ENCODE measurements around the gene PAK1.

The PAK1 gene

DNA sequence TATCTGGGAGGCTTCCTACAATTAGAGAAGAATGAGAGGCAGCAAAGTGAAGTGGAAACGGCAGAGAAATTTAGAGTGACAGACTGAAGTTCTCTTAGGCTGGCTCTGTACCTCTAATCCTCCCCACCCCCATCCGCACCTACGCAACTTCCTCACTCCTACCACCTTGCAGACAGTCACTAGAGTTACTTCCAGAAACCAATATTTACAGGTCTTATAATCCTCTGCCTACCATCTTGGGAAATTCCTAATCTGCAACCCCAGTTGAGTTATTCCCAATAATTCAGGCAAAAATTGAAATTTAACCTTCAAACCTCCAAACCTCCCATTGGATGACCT is 71.7 kb downstream of the PAK1 start:
- ATAC-seq = no peak

DNA sequence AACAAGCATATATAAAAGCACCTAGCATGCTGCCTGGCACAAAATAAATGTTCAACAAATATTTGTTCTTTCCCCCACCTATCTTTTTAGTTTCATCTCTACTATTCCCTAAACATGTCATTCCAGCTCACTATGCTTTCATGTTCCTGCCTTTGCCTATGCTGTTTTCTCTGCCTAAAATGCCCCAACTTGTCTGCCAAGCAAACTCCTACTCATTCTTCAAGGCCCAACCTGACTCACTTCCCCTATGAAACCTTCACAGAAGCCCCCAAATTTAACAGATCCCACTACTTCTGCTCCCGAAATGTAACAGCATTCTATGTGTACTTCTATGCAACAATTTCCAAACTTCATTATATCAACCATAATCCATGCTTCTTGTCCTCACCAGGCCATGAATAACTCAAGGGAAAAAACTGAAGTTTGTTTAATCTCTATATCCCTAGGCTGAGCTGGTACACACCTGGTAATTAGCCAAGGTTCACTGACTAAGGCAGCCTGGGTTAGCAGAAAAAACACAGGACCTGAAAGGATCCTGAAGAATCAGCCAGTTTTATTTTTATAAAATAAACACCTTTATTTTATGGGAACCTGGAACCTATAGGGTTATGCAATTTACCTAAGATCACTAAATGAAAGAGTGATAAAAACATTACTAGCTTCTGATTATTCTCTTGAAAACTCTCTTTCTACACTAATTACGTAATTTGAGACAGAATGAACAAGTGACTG is 72.2 kb downstream of the PAK1 start:
- no peak for TF ChIP-seq TOX (CRISPR knock-in tag; IDR thresholded peaks at IDR 0.05; ENCODE audit: borderline replicate concordance)
- TF ChIP-seq ZFP3 (CRISPR knock-in tag; IDR thresholded peaks at IDR 0.05) = peak; percentile 96

More for the DNA sequence above, 71.7 kb downstream of the PAK1 start:
- TF ChIP-seq RARB (CRISPR knock-in tag; IDR thresholded peaks at IDR 0.05) (no peak), GLIS3 (CRISPR knock-in tag; IDR thresholded peaks at IDR 0.05) (no peak), CSDC2 (CRISPR knock-in tag; IDR thresholded peaks at IDR 0.05) (no peak), ESRRG (CRISPR knock-in tag; IDR thresholded peaks at IDR 0.05) (no peak), ZFP3 (CRISPR knock-in tag; IDR thresholded peaks at IDR 0.05) (no peak), ZFP30 (CRISPR knock-in tag; IDR thresholded peaks at IDR 0.05) (no peak), OSR1 (CRISPR knock-in tag; IDR thresholded peaks at IDR 0.05) (no peak), BACH2 (CRISPR knock-in tag; IDR thresholded peaks at IDR 0.05; ENCODE audit: borderline replicate concordance) (no peak), ZNF8 (CRISPR knock-in tag; IDR thresholded peaks at IDR 0.05) (no peak), PPARA (CRISPR knock-in tag; IDR thresholded peaks at IDR 0.05; ENCODE audit: borderline replicate concordance) (no peak), ZC3H10 (CRISPR knock-in tag; IDR thresholded peaks at IDR 0.05) (no peak), SNAI2 (CRISPR knock-in tag; IDR thresholded peaks at IDR 0.05) (no peak), ZNF565 (CRISPR knock-in tag; conservative IDR thresholded peaks at IDR 0.05; ENCODE audit: low read depth) (no peak)
- TF ChIP-seq, protein P1, sequence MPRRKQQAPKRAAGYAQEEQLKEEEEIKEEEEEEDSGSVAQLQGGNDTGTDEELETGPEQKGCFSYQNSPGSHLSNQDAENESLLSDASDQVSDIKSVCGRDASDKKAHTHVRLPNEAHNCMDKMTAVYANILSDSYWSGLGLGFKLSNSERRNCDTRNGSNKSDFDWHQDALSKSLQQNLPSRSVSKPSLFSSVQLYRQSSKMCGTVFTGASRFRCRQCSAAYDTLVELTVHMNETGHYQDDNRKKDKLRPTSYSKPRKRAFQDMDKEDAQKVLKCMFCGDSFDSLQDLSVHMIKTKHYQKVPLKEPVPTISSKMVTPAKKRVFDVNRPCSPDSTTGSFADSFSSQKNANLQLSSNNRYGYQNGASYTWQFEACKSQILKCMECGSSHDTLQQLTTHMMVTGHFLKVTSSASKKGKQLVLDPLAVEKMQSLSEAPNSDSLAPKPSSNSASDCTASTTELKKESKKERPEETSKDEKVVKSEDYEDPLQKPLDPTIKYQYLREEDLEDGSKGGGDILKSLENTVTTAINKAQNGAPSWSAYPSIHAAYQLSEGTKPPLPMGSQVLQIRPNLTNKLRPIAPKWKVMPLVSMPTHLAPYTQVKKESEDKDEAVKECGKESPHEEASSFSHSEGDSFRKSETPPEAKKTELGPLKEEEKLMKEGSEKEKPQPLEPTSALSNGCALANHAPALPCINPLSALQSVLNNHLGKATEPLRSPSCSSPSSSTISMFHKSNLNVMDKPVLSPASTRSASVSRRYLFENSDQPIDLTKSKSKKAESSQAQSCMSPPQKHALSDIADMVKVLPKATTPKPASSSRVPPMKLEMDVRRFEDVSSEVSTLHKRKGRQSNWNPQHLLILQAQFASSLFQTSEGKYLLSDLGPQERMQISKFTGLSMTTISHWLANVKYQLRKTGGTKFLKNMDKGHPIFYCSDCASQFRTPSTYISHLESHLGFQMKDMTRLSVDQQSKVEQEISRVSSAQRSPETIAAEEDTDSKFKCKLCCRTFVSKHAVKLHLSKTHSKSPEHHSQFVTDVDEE (CRISPR knock-in tag; IDR thresholded peaks at IDR 0.05) = no peak
- TF ChIP-seq, protein P2, sequence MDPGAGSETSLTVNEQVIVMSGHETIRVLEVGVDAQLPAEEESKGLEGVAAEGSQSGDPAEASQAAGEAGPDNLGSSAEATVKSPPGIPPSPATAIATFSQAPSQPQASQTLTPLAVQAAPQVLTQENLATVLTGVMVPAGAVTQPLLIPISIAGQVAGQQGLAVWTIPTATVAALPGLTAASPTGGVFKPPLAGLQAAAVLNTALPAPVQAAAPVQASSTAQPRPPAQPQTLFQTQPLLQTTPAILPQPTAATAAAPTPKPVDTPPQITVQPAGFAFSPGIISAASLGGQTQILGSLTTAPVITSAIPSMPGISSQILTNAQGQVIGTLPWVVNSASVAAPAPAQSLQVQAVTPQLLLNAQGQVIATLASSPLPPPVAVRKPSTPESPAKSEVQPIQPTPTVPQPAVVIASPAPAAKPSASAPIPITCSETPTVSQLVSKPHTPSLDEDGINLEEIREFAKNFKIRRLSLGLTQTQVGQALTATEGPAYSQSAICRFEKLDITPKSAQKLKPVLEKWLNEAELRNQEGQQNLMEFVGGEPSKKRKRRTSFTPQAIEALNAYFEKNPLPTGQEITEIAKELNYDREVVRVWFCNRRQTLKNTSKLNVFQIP (CRISPR knock-in tag; IDR thresholded peaks at IDR 0.05; ENCODE audit: borderline replicate concordance, low read depth) = no peak

DNA sequence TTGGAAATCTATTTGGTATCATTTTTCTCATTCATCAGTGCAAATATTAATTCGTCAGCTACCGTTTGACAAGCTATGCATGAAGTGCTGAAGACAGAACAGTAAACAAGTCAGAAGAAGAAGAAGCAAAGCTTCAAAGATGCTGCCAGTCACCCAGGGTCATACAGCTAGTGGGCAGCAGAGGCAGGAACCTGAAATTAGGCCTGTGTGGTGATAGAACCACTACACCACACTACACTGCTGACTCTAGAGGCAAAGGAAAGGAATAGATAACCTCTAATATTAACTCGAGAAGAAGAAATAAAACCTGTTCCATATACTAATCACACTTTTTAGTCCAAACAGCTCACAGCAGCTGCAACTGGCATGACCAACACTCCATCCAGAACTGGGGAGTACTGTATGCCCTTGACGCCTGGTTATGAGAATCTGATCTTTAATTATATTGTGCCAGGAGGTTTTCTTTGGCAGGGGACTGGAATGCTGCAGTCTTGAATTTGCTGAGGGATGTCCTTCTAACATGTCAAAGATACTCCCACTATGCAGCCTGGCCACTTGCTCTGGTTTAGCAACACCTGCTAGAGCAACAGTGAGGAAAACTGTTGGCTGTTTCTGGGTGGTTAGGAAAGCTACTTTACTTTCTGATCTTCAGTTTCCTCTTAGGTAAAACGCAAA is 73.0 kb downstream of the PAK1 start:
- no peak for ATAC-seq
- TF ChIP-seq ZFP3 (CRISPR knock-in tag; IDR thresholded peaks at IDR 0.05) (no peak), ISL1 (CRISPR knock-in tag; IDR thresholded peaks at IDR 0.05) (no peak), ARNTL (CRISPR knock-in tag; IDR thresholded peaks at IDR 0.05; ENCODE audit: borderline replicate concordance, low read depth) (no peak), ZNF70 (CRISPR knock-in tag; IDR thresholded peaks at IDR 0.05) (no peak), ZC3H10 (CRISPR knock-in tag; IDR thresholded peaks at IDR 0.05) (no peak), ZFP30 (CRISPR knock-in tag; IDR thresholded peaks at IDR 0.05) (no peak), ZNF565 (CRISPR knock-in tag; conservative IDR thresholded peaks at IDR 0.05; ENCODE audit: low read depth) (no peak), SNAI2 (CRISPR knock-in tag; IDR thresholded peaks at IDR 0.05) (no peak), RARB (CRISPR knock-in tag; IDR thresholded peaks at IDR 0.05) (no peak), ZNF8 (CRISPR knock-in tag; IDR thresholded peaks at IDR 0.05) (no peak), TOX (CRISPR knock-in tag; IDR thresholded peaks at IDR 0.05; ENCODE audit: borderline replicate concordance) (no peak), TCF4 (CRISPR knock-in tag; IDR thresholded peaks at IDR 0.05; ENCODE audit: borderline replicate concordance) (no peak), OSR1 (CRISPR knock-in tag; IDR thresholded peaks at IDR 0.05) (no peak), ESRRG (CRISPR knock-in tag; IDR thresholded peaks at IDR 0.05) (no peak)
- TF ChIP-seq, protein P3, sequence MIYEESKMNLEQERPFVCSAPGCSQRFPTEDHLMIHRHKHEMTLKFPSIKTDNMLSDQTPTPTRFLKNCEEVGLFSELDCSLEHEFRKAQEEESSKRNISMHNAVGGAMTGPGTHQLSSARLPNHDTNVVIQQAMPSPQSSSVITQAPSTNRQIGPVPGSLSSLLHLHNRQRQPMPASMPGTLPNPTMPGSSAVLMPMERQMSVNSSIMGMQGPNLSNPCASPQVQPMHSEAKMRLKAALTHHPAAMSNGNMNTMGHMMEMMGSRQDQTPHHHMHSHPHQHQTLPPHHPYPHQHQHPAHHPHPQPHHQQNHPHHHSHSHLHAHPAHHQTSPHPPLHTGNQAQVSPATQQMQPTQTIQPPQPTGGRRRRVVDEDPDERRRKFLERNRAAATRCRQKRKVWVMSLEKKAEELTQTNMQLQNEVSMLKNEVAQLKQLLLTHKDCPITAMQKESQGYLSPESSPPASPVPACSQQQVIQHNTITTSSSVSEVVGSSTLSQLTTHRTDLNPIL (CRISPR knock-in tag; IDR thresholded peaks at IDR 0.05; ENCODE audit: low read depth) = no peak
- TF ChIP-seq, protein P4, sequence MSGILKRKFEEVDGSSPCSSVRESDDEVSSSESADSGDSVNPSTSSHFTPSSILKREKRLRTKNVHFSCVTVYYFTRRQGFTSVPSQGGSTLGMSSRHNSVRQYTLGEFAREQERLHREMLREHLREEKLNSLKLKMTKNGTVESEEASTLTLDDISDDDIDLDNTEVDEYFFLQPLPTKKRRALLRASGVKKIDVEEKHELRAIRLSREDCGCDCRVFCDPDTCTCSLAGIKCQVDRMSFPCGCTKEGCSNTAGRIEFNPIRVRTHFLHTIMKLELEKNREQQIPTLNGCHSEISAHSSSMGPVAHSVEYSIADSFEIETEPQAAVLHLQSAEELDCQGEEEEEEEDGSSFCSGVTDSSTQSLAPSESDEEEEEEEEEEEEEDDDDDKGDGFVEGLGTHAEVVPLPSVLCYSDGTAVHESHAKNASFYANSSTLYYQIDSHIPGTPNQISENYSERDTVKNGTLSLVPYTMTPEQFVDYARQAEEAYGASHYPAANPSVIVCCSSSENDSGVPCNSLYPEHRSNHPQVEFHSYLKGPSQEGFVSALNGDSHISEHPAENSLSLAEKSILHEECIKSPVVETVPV (CRISPR knock-in tag; IDR thresholded peaks at IDR 0.05) = no peak
- TF ChIP-seq, protein P5, sequence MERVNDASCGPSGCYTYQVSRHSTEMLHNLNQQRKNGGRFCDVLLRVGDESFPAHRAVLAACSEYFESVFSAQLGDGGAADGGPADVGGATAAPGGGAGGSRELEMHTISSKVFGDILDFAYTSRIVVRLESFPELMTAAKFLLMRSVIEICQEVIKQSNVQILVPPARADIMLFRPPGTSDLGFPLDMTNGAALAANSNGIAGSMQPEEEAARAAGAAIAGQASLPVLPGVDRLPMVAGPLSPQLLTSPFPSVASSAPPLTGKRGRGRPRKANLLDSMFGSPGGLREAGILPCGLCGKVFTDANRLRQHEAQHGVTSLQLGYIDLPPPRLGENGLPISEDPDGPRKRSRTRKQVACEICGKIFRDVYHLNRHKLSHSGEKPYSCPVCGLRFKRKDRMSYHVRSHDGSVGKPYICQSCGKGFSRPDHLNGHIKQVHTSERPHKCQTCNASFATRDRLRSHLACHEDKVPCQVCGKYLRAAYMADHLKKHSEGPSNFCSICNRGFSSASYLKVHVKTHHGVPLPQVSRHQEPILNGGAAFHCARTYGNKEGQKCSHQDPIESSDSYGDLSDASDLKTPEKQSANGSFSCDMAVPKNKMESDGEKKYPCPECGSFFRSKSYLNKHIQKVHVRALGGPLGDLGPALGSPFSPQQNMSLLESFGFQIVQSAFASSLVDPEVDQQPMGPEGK (CRISPR knock-in tag; IDR thresholded peaks at IDR 0.05; ENCODE audit: borderline replicate concordance) = no peak
- TF ChIP-seq, protein P1 (CRISPR knock-in tag; IDR thresholded peaks at IDR 0.05) = no peak

More for the DNA sequence above, 72.2 kb downstream of the PAK1 start:
- ATAC-seq = no peak

Measured in SK-N-SH treated with all-trans-retinoic acid at 6 μM for 48 hours (cell line).